HepG2 (cell line): ENCODE data around the gene GAREM2. TPM values are rescaled to one million over a fixed set of nuclear protein-coding genes. Genes with fewer than 3 reads are reported as not detected.

ENCODE experiments used
- ATAC-seq: fragments of 200-7000 bp; cut with Tn5 transposase; 3 replicates; pipeline ENCODE4 v1.9.1; 2020; ENCODE audit warnings: mild to moderate bottlenecking, moderate library complexity
- BruUV-seq: library from RNA; stranded (reverse); fragments of 400-500 nt; replicated peaks from 2 replicates; lab custom pipeline; 2021; lab: Mats Ljungman, UMichigan
- CTCF ChIA-PET: fragments of 300-600 bp; formaldehyde crosslinking; extraction: SDS; loops from one replicate; lab custom pipeline; 2021; ENCODE audit warnings: low total read pairs, inconsistent platforms, low intra/inter-chr PET ratio; lab: Yijun Ruan, JAX
- POLR2A ChIA-PET: fragments of 350-600 bp; sonication (Branson Sonifier 250); formaldehyde crosslinking; loops from one replicate; lab custom pipeline; 2020; ENCODE audit warnings: antibody characterized with exemption, inconsistent platforms; lab: Yijun Ruan, JAX
- DNase-seq: peaks from one replicate; pipeline ENCODE4 v3.0.0-alpha.2; 2015; ENCODE audit warnings: low spot score
- FAIRE-seq: peaks from 3 replicates; lab custom pipeline; 2011; peaks lifted over from hg19 to GRCh38; lab: Jason Lieb, UNC
- H2AFZ ChIP-seq: one replicate; pipeline ENCODE4 v1.6.1; 2011; ENCODE audit warnings: low read length, inconsistent platforms
- H3K27ac ChIP-seq: fragments of 300-600 bp; 3 replicates; pipeline ENCODE4 v1.8.0; 2011; ENCODE audit warnings: mixed run types, mild to moderate bottlenecking, mixed read lengths, low read length, inconsistent platforms; ENCODE audit not compliant: insufficient read depth; ENCODE audit errors: extremely low read length
- H3K27me3 ChIP-seq, 2 experiments: fragments of 200-600 bp in 1 of 2; 2 replicates in 1 of 2; 3 replicates in 1 of 2; pipeline versions ENCODE4 v1.6.0 to v1.8.0; 2011; ENCODE audit warnings: low read length in 2 of 2, mild to moderate bottlenecking in 2 of 2, moderate library complexity in 2 of 2, inconsistent platforms in 1 of 2; ENCODE audit not compliant: insufficient read depth in 2 of 2, control insufficient read depth in 1 of 2
- H3K36me3 ChIP-seq, 2 experiments: fragments of 200-600 bp in 1 of 2; replicated peaks in 1 of 2; 2 replicates in 1 of 2; 3 replicates in 1 of 2; pipeline versions ENCODE4 v1.5.1 to v1.8.0; 2011; ENCODE audit warnings: low read length in 2 of 2, inconsistent platforms in 1 of 2; ENCODE audit not compliant: insufficient read depth in 2 of 2, control insufficient read depth in 1 of 2
- H3K4me1 ChIP-seq: 2 replicates; pipeline ENCODE4 v1.5.1; 2012; ENCODE audit warnings: low read length, inconsistent platforms; ENCODE audit not compliant: insufficient read depth
- H3K4me2 ChIP-seq: 2 replicates; pipeline ENCODE4 v1.6.0; 2011; ENCODE audit warnings: low read depth, low read length, inconsistent platforms
- H3K4me3 ChIP-seq, 3 experiments: fragments of 200-600 bp in 1 of 3; sonication (generic), shearing (Covaris generic) in 1 of 3; replicated peaks in 1 of 3; 2 replicates each; pipeline ENCODE4 v1.5.1; 2011 to 2016; ENCODE audit warnings: low read length in 3 of 3, inconsistent platforms in 2 of 3, low read depth in 2 of 3, mild to moderate bottlenecking in 2 of 3, control low read depth in 1 of 3, mixed read lengths in 1 of 3; ENCODE audit not compliant: insufficient read depth in 1 of 3
- H3K79me2 ChIP-seq: one replicate; pipeline ENCODE4 v1.6.1; 2011; ENCODE audit warnings: low read length, inconsistent platforms; ENCODE audit not compliant: insufficient read depth
- H3K9ac ChIP-seq: 2 replicates; pipeline ENCODE4 v1.6.0; 2011; ENCODE audit warnings: mild to moderate bottlenecking, low read depth, low read length, inconsistent platforms; ENCODE audit not compliant: insufficient read depth
- H3K9me3 ChIP-seq: 2 replicates; pipeline ENCODE4 v1.5.1; 2012; ENCODE audit warnings: mild to moderate bottlenecking, low read length
- H4K20me1 ChIP-seq: 2 replicates; pipeline ENCODE4 v1.6.0; 2011; ENCODE audit warnings: inconsistent platforms, mild to moderate bottlenecking, low read length, moderate library complexity; ENCODE audit not compliant: insufficient read depth
- AGO2 ChIP-seq: fragments of 200-400 bp; formaldehyde crosslinking; optimal IDR thresholded peaks from 2 replicates; pipeline ENCODE3; 2017; ENCODE audit warnings: mild to moderate bottlenecking, low read depth, low read length, moderate library complexity
- WGBS: methylation state at CpG from one replicate; pipeline ENCODE4 v1.1.6; 2017; ENCODE audit warnings: low lambda C conversion rate; 5-methylcytosine and 5-hydroxymethylcytosine counted together
- in situ Hi-C: cut with HindIII; loops from 2 replicates; pipeline ENCODE4 v1.10.0; 2017; ENCODE audit warnings: low pct_unique_long_range_greater_than_20kb; ENCODE audit not compliant: extremely low pct_ligation_motif_present
- intact Hi-C: fragments of 100-400 bp; cut with micrococcal nuclease; formaldehyde crosslinking; loops from one replicate; pipeline ENCODE4 v1.10.0; 2022; ENCODE audit not compliant: unreplicated experiment
- polyA plus RNA-seq, 8 experiments: library from polyadenylated mRNA; depleted of rRNA in 3 of 8; stranded (reverse) in 7 of 8; unstranded in 1 of 8; fragments of >200 nt; fragmentation: Illumina TruSeq in 4 of 8; extraction: Trizol in 4 of 8; gene quantifications; 2 replicates each; pipeline versions ENCODE4 v1.2.1 to v1.2.3, GENCODE V29; 2011 to 2016; ENCODE audit warnings: low read depth in 4 of 8, missing spikeins in 1 of 8, mixed read lengths in 1 of 8; ENCODE audit not compliant: insufficient read depth in 1 of 8
- total RNA-seq, 5 experiments: library from RNA; depleted of rRNA; stranded (reverse); fragments of >200 nt; fragmentation: Illumina TruSeq; extraction: Trizol; gene quantifications; 2 replicates each; pipeline ENCODE4 v1.2.3, GENCODE V29; 2016; ENCODE audit warnings: low read depth in 1 of 5
- TF ChIP-seq, protein P1 (sequence below): sonication (generic); formaldehyde crosslinking; IDR thresholded peaks from 2 replicates; pipeline ENCODE4 v1.5.1; 2020; ENCODE audit warnings: mild to moderate bottlenecking, missing genetic modification reagents, borderline replicate concordance
- TF ChIP-seq, protein P2 (sequence below): sonication (generic); formaldehyde crosslinking; IDR thresholded peaks from 2 replicates; pipeline ENCODE4 v1.5.1; 2020; ENCODE audit warnings: mild to moderate bottlenecking, missing genetic modification reagents, borderline replicate concordance

Gene GAREM2
- total and polyA plus RNA-seq, 2 of the 13 experiments (the other 11 are each of a cell fraction or from before 2014, with no cell fraction given): 0.29 to 0.38 TPM

DNA sequence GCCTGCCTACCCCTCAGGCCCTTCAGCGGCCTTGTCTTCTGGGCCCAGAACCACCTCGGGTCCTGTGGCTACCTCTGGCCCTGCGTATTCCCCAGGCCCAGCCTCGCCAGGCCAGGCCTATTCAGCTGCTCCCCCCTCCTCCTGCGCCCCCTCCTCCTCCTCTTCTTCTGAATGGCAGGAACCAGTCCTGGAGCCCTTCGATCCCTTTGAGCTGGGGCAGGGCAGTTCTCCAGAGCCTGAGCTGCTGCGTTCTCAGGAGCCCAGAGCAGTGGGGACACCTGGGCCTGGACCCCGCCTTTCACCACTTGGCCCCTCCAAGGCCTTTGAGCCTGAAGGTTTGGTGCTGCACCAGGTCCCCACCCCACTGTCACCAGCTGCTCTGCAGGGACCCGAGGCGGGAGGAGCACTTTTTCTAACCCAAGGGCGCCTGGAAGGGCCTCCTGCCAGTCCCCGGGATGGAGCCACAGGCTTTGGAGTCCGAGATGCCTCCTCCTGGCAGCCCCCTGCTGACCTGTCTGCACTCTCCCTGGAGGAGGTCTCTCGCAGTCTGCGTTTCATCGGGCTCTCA, 14.7 kb downstream of the GAREM2 start:
- Histone ChIP-seq H3K4me3 (no peak overlapping the region), H2AFZ (no peak overlapping the region), H3K4me1 (peaks cover 3% of the 10 kb centered on the region), H3K36me3 (peaks cover 5 to 19% of the 10 kb centered on the region in 2 experiments), H3K9ac (no peak overlapping the region), H3K27ac (no peak overlapping the region), H3K9me3 (no peaks in the 10 kb centered on the region), H3K79me2 (no peaks in the 10 kb centered on the region), H3K4me2 (no peak overlapping the region), H4K20me1 (no peaks in the 10 kb centered on the region), H3K27me3 (peaks cover 2 to 3% of the 10 kb centered on the region in 2 experiments; a peak in 1 of 5 replicates)
- no TSS peak for BruUV-seq
- TF ChIP-seq AGO2: no peak
- TF ChIP-seq, protein P1, sequence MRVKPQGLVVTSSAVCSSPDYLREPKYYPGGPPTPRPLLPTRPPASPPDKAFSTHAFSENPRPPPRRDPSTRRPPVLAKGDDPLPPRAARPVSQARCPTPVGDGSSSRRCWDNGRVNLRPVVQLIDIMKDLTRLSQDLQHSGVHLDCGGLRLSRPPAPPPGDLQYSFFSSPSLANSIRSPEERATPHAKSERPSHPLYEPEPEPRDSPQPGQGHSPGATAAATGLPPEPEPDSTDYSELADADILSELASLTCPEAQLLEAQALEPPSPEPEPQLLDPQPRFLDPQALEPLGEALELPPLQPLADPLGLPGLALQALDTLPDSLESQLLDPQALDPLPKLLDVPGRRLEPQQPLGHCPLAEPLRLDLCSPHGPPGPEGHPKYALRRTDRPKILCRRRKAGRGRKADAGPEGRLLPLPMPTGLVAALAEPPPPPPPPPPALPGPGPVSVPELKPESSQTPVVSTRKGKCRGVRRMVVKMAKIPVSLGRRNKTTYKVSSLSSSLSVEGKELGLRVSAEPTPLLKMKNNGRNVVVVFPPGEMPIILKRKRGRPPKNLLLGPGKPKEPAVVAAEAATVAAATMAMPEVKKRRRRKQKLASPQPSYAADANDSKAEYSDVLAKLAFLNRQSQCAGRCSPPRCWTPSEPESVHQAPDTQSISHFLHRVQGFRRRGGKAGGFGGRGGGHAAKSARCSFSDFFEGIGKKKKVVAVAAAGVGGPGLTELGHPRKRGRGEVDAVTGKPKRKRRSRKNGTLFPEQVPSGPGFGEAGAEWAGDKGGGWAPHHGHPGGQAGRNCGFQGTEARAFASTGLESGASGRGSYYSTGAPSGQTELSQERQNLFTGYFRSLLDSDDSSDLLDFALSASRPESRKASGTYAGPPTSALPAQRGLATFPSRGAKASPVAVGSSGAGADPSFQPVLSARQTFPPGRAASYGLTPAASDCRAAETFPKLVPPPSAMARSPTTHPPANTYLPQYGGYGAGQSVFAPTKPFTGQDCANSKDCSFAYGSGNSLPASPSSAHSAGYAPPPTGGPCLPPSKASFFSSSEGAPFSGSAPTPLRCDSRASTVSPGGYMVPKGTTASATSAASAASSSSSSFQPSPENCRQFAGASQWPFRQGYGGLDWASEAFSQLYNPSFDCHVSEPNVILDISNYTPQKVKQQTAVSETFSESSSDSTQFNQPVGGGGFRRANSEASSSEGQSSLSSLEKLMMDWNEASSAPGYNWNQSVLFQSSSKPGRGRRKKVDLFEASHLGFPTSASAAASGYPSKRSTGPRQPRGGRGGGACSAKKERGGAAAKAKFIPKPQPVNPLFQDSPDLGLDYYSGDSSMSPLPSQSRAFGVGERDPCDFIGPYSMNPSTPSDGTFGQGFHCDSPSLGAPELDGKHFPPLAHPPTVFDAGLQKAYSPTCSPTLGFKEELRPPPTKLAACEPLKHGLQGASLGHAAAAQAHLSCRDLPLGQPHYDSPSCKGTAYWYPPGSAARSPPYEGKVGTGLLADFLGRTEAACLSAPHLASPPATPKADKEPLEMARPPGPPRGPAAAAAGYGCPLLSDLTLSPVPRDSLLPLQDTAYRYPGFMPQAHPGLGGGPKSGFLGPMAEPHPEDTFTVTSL (CRISPR knock-in tag): no peak
- TF ChIP-seq, protein P2, sequence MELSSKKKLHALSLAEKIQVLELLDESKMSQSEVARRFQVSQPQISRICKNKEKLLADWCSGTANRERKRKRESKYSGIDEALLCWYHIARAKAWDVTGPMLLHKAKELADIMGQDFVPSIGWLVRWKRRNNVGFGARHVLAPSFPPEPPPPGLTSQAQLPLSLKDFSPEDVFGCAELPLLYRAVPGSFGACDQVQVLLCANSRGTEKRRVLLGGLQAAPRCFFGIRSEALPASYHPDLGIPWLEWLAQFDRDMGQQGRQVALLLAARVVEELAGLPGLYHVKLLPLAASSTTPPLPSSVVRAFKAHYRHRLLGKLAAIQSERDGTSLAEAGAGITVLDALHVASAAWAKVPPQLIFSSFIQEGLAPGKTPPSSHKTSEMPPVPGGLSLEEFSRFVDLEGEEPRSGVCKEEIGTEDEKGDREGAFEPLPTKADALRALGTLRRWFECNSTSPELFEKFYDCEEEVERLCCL (CRISPR knock-in tag): no peak
- WGBS: 73% methylated on average over 13 of the region's 16 CpGs
- POLR2A ChIA-PET: no interaction called here
- intact Hi-C loops (no loop called here), in situ Hi-C loops (no loop called here)
- CTCF ChIA-PET: no interaction called here
- peak; percentile 12 for ATAC-seq
- no peak for FAIRE-seq
- no peak for DNase-seq
